Natural killer cell (primary cell): ENCODE data around the gene STPG1. TPM values are rescaled to one million over a fixed set of nuclear protein-coding genes. Genes with fewer than 3 reads are reported as not detected.

Experiments used
- ATAC-seq, 3 donors: fragments of 150-1000 bp in 2 of 3; fragments of 200-7000 bp in 1 of 3; cut with Tn5 transposase; 1 replicate in 1 of 3; 2 replicates in 2 of 3; pipeline ENCODE4 v1.10.0; 2021; ENCODE audit warnings: mild to moderate bottlenecking in 2 of 3, moderate library complexity in 2 of 3
- DNase-seq, 2 donors: peaks; one replicate each; pipeline versions ENCODE4 v3.0.0 to v3.0.0-alpha.2; 2013 to 2021; ENCODE audit warnings: mixed read lengths in 1 of 2
- H3K27ac ChIP-seq: one replicate; pipeline ENCODE4 v1.5.1; 2013; ENCODE audit warnings: mild to moderate bottlenecking, low read length
- H3K27me3 ChIP-seq: one replicate; pipeline ENCODE4 v1.6.1; 2013; ENCODE audit warnings: low read length; ENCODE audit not compliant: control insufficient read depth, insufficient read depth
- H3K36me3 ChIP-seq: one replicate; pipeline ENCODE4 v1.6.1; 2013; ENCODE audit warnings: low read length; ENCODE audit not compliant: control insufficient read depth, insufficient read depth
- H3K4me1 ChIP-seq: one replicate; pipeline ENCODE4 v1.6.1; 2013; ENCODE audit warnings: low read length; ENCODE audit not compliant: control insufficient read depth, insufficient read depth
- H3K4me3 ChIP-seq: one replicate; pipeline ENCODE4 v1.5.1; 2013; ENCODE audit warnings: low read length
- H3K9me3 ChIP-seq: one replicate; pipeline ENCODE4 v1.6.1; 2013; ENCODE audit warnings: low read length; ENCODE audit not compliant: control insufficient read depth, insufficient read depth
- H3K27ac Mint-ChIP-seq, 2 donors: one replicate each; pipeline ENCODE4 v1.8.0; 2022; ENCODE audit warnings: mild to moderate bottlenecking in 2 of 2, mixed read lengths in 2 of 2, moderate library complexity in 1 of 2
- H3K27me3 Mint-ChIP-seq, 2 donors: one replicate each; pipeline ENCODE4 v1.8.0; 2022; ENCODE audit warnings: low read depth in 2 of 2, mixed read lengths in 2 of 2
- H3K36me3 Mint-ChIP-seq: one replicate; pipeline ENCODE4 v1.8.0; 2022; ENCODE audit warnings: mixed read lengths
- H3K4me1 Mint-ChIP-seq, 2 donors: one replicate each; pipeline ENCODE4 v1.8.0; 2022; ENCODE audit warnings: mixed read lengths in 2 of 2
- H3K4me3 Mint-ChIP-seq: one replicate; pipeline ENCODE4 v1.8.0; 2022; ENCODE audit warnings: mild to moderate bottlenecking, moderate library complexity, mixed read lengths
- H3K9me3 Mint-ChIP-seq, 2 donors: one replicate each; pipeline ENCODE4 v1.8.0; 2022; ENCODE audit warnings: mixed read lengths in 2 of 2
- WGBS: methylation state at CpG from one replicate; pipeline ENCODE4 v1.1.7; 2013; ENCODE audit warnings: missing lambda C conversion rate; ENCODE audit not compliant: insufficient coverage; 5-methylcytosine and 5-hydroxymethylcytosine counted together
- intact Hi-C: fragments of 100-400 bp; cut with micrococcal nuclease; formaldehyde crosslinking; loops from one replicate; pipeline ENCODE4 v1.14.2; 2022
- total RNA-seq, 4 donors: library from RNA; stranded (reverse); fragments of 120-200 nt in 1 of 4; gene quantifications; one replicate each; pipeline versions ENCODE4 v1.2.3 to v1.2.4, GENCODE V29; 2013 to 2022
- TF ChIP-seq, protein P1 (sequence below): fragments of 200-600 bp; IDR thresholded peaks from one replicate; pipeline ENCODE4 v1.8.0; 2022; ENCODE audit warnings: antibody characterized with exemption

Gene STPG1
- total RNA-seq, 3 donors from 2014 or later (not counting 1 experiment from before 2014, with no cell fraction given) = 0.87 to 1.7 (median 1.1) TPM

DNA sequence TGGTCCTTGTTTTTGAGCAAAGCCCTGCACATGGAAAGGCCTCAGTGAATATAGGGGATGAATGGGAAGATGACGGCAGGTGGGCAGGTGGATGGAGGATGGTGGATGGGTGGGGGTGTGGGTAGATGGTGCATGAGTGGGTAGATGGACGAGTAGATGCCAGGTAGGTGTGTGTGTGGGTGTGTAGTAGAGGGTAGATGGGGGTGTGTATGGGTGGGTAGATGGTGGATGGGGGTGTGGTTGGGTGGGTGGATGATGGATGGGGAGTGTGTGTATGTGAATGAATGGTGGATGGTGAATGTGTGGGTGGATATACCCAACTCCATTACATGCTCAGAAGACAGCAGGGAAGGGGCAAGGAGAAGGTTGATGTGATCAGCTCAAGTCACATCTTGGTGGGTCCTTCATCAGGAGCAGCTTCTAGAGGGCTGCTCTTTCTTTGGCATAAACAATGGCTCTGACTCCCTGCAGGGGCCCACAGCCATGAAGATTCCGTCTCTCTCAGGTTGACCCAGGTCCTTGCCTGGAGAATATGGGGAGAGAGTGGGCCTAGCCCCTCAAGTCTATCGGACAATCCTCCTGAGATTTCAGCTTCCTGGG is 60.2 kb downstream of the STPG1 start:
- no peak for DNase-seq
- no peak overlapping the region for H3K27ac Mint-ChIP-seq
- intact Hi-C loops = no loop called here
- TF ChIP-seq, protein P1, sequence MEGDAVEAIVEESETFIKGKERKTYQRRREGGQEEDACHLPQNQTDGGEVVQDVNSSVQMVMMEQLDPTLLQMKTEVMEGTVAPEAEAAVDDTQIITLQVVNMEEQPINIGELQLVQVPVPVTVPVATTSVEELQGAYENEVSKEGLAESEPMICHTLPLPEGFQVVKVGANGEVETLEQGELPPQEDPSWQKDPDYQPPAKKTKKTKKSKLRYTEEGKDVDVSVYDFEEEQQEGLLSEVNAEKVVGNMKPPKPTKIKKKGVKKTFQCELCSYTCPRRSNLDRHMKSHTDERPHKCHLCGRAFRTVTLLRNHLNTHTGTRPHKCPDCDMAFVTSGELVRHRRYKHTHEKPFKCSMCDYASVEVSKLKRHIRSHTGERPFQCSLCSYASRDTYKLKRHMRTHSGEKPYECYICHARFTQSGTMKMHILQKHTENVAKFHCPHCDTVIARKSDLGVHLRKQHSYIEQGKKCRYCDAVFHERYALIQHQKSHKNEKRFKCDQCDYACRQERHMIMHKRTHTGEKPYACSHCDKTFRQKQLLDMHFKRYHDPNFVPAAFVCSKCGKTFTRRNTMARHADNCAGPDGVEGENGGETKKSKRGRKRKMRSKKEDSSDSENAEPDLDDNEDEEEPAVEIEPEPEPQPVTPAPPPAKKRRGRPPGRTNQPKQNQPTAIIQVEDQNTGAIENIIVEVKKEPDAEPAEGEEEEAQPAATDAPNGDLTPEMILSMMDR = no peak
- WGBS = 89% methylated on average over 4 of the region's 4 CpGs
- H3K27me3 ChIP-seq = no peaks in the 10 kb centered on the region
- H3K4me3 Mint-ChIP-seq = no peak overlapping the region
- no peak for ATAC-seq
- no peak overlapping the region for H3K4me3 ChIP-seq
- no peaks in the 10 kb centered on the region for H3K27me3 Mint-ChIP-seq
- H3K36me3 Mint-ChIP-seq = no peaks in the 10 kb centered on the region
- H3K9me3 Mint-ChIP-seq = no peaks in the 10 kb centered on the region
- no peak overlapping the region for H3K27ac ChIP-seq
- H3K9me3 ChIP-seq = no peaks in the 10 kb centered on the region
- no peaks in the 10 kb centered on the region for H3K4me1 Mint-ChIP-seq
- no peaks in the 10 kb centered on the region for H3K4me1 ChIP-seq
- no peaks in the 10 kb centered on the region for H3K36me3 ChIP-seq

DNA sequence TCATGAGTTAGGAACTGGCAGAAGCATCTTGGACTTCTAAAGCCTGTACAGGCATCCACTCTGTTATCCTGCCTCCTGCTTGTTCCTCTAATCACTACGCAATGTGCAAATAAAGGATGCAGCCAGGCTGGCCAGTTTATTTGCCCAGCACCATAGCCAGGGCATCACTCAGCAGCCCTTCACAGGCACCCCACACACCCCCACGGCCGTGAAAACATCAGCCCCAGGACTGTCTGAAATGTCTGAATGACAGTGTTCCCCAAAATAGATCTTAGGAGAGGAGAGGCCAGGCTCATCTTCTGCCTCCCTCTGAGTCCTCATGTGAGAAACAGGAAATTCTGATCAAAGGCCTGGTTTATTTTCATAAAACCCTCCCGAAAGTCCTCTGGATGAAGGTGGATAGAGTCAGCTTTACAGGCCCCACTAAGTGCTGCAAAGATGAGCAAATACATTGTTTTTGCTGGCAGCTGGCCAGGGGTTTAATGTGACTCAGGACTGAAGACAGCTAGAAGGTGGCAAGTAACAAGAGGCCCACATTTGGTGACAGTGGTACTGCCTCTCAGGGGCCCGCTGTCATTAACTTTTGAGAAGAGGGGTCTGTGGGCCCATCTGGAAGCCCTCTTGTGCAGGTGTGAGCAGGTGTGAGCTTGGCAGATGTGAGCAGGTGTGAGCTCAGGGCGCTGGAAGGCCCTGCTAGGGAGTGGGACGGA is 61.5 kb downstream of the STPG1 start:
- no peaks in the 10 kb centered on the region for H3K4me1 ChIP-seq
- DNase-seq = no peak
- no peak for ATAC-seq
- 76% methylated on average over 7 of the region's 7 CpGs for WGBS
- TF ChIP-seq, protein P1 = no peak
- H3K27ac ChIP-seq = no peak overlapping the region
- no peaks in the 10 kb centered on the region for H3K4me1 Mint-ChIP-seq
- no peaks in the 10 kb centered on the region for H3K9me3 Mint-ChIP-seq
- no peaks in the 10 kb centered on the region for H3K36me3 Mint-ChIP-seq
- H3K27ac Mint-ChIP-seq = no peak overlapping the region
- no peaks in the 10 kb centered on the region for H3K36me3 ChIP-seq
- no peak overlapping the region for H3K4me3 Mint-ChIP-seq
- intact Hi-C loops = no loop called here
- H3K4me3 ChIP-seq = no peak overlapping the region
- peaks cover 0 to 5% of the 10 kb centered on the region in 2 donors for H3K27me3 Mint-ChIP-seq
- H3K27me3 ChIP-seq = no peaks in the 10 kb centered on the region
- no peaks in the 10 kb centered on the region for H3K9me3 ChIP-seq

DNA sequence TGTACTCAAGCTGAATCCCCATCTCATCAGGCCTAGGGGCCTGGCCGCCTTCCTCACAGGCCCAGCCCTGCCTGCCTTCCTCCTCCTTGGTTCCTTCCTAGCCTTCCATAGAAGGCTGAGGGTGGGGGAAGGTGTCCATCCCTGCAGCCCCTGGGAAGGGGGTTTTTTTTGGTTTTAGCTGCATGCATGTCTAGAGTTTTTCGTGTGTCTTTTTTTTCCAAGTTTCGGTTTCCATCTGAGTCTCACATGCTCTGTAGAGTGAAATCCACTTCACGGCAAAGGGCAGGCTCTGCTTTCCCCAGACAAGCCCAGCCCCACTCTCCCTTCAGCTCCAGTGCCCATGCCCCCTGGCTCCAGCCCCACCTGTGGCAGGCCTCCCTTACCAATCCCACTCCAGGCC is 62.3 kb downstream of the STPG1 start:
- Mint-ChIP-seq H3K36me3 (no peaks in the 10 kb centered on the region), H3K4me3 (no peak overlapping the region), H3K27ac (no peak overlapping the region), H3K4me1 (no peaks in the 10 kb centered on the region), H3K27me3 (peaks cover 0 to 5% of the 10 kb centered on the region in 2 donors), H3K9me3 (no peaks in the 10 kb centered on the region)
- intact Hi-C loops = no loop called here
- ATAC-seq (no peak), DNase-seq (no peak)
- H3K9me3 ChIP-seq = no peaks in the 10 kb centered on the region
- H3K27ac ChIP-seq = no peak overlapping the region
- H3K4me1 ChIP-seq = no peaks in the 10 kb centered on the region
- H3K4me3 ChIP-seq = no peak overlapping the region
- no peaks in the 10 kb centered on the region for H3K27me3 ChIP-seq
- TF ChIP-seq, protein P1 = no peak
- 69% methylated on average over 4 of the region's 4 CpGs for WGBS
- H3K36me3 ChIP-seq = no peaks in the 10 kb centered on the region
